CD4-positive, alpha-beta T cell treated with Interleukin-2 at 100 ng/mL for 4 hours (primary cell): ENCODE results near the gene PRDM10.
"Not testable (repeated sequence)": the region's sequence is repeated elsewhere in the genome, so short reads cannot be mapped to it uniquely, and the experiment has no call there.

ENCODE experiments used
- DNase-seq: peaks from one replicate; pipeline ENCODE4 v3.0.0-alpha.2; 2020; ENCODE audit warnings: low spot score

The PRDM10 gene

GRCh38 chr11:129894278-129895125 lies 108.1 kb downstream of the PRDM10 start:
- DNase-seq, result peak; percentile 4

DNA sequence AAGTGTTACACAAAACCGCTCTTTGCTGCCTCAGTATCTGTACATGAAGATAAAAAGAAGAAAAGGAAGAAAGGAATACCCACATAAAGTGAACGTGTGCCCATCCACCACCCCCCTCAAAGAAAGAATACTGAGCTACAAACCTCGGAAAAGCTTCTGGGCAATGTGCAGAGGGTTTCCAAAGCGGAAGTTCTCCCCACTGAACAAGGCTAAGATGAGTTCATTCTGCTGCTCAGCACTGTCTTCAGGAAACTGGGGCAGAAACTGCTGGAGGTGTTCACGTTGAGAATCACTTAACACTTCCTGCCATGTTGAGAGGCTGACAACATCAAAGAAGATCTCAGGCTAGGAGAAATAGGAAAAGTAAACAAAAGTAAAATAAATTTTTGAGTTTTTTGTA lies 114.2 kb downstream of the PRDM10 start:
- peak; percentile 30 for DNase-seq

DNA sequence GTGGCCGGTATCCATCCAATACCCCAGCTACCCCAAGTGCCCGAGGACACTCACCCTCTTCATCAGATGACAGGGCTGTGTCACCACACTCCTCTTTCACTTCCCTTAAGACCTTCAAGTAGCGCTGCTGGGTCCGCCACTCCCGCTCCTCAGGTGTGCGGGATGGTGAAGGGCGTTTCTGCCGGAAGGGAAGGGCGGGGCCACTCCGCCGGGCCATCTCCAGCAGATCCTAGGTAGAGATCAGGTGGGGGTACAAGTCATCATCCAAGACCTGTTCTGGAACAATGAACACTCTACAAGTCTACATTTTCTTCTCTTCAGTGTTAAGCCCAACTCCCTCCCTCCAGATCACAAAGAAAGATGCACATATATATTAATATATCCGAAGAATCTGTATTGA lies 117.3 kb downstream of the PRDM10 start:
- DNase-seq, result no peak

DNA sequence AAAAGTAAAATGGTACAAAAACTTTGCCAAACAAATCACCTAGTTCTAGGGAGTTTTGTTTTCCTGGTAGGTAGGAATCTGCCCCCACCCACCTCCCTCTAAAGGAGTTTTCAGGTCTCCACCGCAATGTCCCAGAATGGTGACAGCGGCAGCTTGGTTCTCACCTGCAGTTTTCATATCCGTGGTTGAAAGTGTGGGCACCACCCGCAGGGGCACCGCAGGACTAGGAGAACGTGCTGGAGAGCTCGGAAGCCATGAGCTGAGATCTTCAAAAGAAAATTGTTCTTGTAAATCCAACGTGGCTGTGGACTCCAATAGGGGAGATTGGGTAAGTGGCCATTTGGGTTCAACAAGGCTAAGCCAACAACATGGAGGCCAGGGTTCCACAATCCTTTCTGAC lies 118.1 kb downstream of the PRDM10 start:
- DNase-seq, result no peak

DNA sequence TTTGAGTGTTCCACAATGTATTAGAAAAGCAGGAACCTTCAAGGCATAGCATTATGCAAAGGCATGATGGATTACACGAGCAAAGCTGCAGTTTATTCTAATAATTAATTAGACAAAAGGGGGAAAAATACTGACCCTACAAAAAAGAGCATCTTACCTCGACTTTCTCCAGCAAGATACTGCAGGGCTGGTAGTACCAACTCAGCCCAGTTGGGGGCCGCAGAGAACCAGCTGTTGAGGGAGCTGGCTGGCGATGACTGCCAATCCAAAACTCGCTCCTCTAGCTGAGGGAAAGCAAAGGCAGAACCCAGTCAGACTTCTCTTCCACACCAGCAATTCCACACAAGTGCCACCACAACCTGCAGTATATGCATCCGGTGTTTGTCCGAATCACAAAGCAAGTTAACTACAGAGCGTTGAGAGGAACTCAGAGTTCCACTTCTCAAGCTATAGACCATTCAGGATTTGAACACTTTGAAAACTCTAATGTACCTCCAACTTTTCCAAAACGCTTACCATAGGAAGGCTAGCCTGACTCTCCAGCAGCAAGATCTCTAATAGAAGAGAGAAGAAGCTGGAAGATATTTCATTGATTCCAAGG lies 121.0 kb downstream of the PRDM10 start:
- DNase-seq, result peak; percentile 22

GRCh38 chr11:129880311-129880710 lies 122.3 kb downstream of the PRDM10 start:
- DNase-seq, result no peak

GRCh38 chr11:129871914-129872313 lies 130.7 kb downstream of the PRDM10 start:
- no peak for DNase-seq

DNA sequence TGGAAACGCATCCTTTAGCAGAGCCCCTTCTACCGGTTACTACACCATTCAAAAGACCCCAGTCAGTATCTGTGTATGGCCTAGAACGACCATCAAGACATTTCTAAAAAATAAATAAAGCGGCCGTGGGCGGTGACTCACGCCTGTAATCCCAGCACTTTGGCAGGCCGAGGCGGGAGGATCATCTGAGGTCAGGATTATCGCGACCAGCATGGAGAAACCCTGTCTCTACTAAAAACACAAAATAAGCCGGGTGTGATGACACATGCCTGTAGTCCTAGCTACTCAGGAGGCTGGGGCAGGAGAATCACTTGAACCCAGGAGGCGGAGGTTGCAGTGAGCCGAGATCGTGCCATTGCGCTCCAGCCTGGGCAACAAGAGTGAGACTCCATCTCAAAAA lies 134.0 kb downstream of the PRDM10 start:
- DNase-seq, result not testable (repeated sequence)

DNA sequence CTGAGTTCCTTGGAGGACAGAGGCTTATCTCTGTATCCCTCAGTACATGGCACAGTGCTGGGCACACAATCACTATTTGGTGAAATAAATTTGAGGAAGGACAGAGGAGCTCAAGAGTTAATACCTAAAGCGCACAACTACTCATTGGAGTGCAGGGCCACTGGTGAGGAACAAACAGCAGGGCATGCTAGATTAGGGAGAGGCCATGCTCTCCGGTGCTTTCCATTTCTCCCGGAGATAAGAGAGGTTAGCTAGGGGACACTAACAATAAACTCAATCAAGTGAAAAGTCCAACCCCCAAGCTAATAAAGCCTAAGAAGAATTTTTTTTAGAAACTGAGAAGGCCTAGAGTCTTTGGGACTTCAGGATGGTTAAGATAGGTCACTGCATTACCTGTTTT lies 136.3 kb downstream of the PRDM10 start:
- no peak for DNase-seq

GRCh38 chr11:129865701-129866100 lies 136.9 kb downstream of the PRDM10 start:
- DNase-seq, result no peak

GRCh38 chr11:129864811-129865210 lies 137.8 kb downstream of the PRDM10 start:
- no peak for DNase-seq

GRCh38 chr11:129861702-129862522 lies 140.7 kb downstream of the PRDM10 start:
- DNase-seq, result no peak

- DNase-seq, result no peak
Measured at GRCh38 chr11:129856036-129856435, 146.6 kb downstream of the PRDM10 start.

DNA sequence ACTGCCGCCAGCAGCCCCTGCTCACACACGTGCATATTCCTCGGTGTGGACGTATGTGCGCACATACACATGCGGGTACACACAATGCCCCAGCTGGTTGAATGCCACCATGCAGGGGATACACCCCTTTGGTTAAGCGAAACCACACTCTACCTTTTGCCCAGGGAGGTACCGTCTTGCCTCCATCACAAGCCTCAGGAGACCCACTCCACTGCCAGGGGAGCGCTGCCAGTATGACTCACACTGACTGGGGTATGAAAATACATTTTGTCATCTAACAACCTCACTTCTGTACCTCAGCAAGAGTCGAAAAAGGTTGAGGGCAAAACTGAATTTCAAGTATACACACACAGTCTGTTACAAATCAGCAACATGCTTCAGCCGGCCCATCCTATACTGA lies 147.5 kb downstream of the PRDM10 start:
- no peak for DNase-seq

- no peak for DNase-seq
Measured at GRCh38 chr11:129854232-129854805, 148.3 kb downstream of the PRDM10 start.

GRCh38 chr11:129853518-129854231 lies 149.0 kb downstream of the PRDM10 start:
- peak; percentile 72 for DNase-seq

GRCh38 chr11:129852125-129852740 lies 150.4 kb downstream of the PRDM10 start:
- DNase-seq, result no peak
